A375 (cell line): ENCODE results near the gene ZSWIM6. TPM values are rescaled to one million over a fixed set of nuclear protein-coding genes. Genes with fewer than 3 reads are reported as not detected.

Experiments
- total RNA-seq: library from RNA; depleted of rRNA; stranded (reverse); fragments of >200 nt; shearing (Covaris generic); gene quantifications from 2 replicates; pipeline ENCODE4 v1.2.3, GENCODE V29; 2014; rRNA removed

ZSWIM6 gene
- total RNA-seq, result 5.7 and 7.1 TPM in 2 replicates

DNA sequence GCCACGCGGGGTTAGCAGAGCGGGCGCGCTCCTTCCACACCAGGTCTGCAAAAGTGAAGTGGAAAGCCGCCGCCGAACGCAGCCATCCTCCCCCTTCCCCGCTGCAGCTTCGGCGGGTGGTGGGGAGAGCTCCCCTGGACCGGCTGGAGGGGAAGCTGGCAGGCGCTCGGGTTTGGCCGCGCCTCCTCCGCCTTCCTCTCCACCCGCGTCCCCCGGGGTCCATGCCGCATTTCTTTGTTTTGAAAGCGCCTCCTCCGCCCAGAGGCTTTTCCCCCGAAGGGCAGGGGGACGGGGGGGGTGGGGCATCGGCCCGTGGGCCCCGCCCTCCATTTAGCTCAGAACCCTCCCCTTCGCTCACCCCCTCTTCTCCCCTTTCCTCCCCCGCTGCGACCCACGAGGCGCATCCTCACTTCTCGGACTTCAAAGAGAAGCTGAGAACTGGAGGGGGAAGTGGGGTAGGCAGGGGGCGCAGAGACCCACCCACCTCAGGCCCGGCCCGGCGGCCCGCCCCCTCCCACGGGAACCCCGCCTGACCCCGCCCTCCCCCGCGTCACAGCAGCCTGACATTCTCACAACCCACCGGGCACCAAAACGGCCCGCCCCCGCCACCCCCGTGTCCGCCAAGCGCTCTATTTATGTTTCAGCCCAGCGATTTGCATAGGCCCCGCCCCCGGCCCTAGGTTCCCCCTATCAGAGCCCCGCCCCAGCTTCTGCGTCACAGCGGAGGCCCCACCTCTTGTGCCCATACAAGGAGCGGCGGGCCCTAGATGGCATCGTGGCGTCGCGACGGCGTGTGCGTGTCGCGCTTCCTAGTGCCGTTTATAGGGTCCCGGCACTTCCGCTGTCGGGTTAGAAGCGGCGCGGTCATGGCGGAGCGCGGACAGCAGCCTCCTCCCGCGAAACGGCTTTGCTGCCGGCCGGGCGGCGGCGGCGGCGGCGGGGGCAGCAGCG, at the start of gene ZSWIM6:
Gene ZSWIM6, plus strand, starts transcription at position 852 of the 951 bp plus-strand sequence. Its CDS starts 15 bp downstream, at position 867.

Other genes with a start within 250 kb of the ZSWIM6 start
- gene SMIM15, start 169.8 kb upstream of the ZSWIM6 start, total RNA-seq, result 75.4 and 87.6 TPM in 2 replicates